Keratinocyte (primary cell): ENCODE measurements around the gene VAX1. TPM values are rescaled to one million over a fixed set of nuclear protein-coding genes. Genes with fewer than 3 reads are reported as not detected.

Experiments used
- DNase-seq: peaks from one replicate; pipeline ENCODE4 v3.0.0-alpha.2; 2011; ENCODE audit warnings: low read depth, missing footprints, low spot score
- FAIRE-seq: peaks from 2 replicates; lab custom pipeline; 2011; peaks lifted over from hg19 to GRCh38; lab: Jason Lieb, UNC
- H2AFZ ChIP-seq: 2 replicates; pipeline ENCODE4 v1.6.0; 2012; ENCODE audit warnings: low read length, control low read depth, inconsistent platforms; ENCODE audit not compliant: control insufficient read depth
- H3K27ac ChIP-seq: 2 replicates; pipeline ENCODE4 v1.5.1; 2011; ENCODE audit warnings: low read length; ENCODE audit not compliant: control insufficient read depth, insufficient read depth
- H3K27me3 ChIP-seq: 3 replicates; pipeline ENCODE4 v1.6.0; 2011; ENCODE audit warnings: low read length; ENCODE audit not compliant: control insufficient read depth, insufficient read depth; ENCODE audit errors: extremely low read depth
- H3K36me3 ChIP-seq, 2 experiments: 2 replicates in 1 of 2; 3 replicates in 1 of 2; pipeline ENCODE4 v1.5.1; 2011; ENCODE audit warnings: low read length in 2 of 2, mild to moderate bottlenecking in 1 of 2; ENCODE audit not compliant: control insufficient read depth in 2 of 2, insufficient read depth in 2 of 2; ENCODE audit errors: extremely low read depth in 1 of 2
- H3K4me1 ChIP-seq: 3 replicates; pipeline ENCODE4 v1.5.1; 2011; ENCODE audit warnings: low read length; ENCODE audit not compliant: control insufficient read depth, insufficient read depth; ENCODE audit errors: extremely low read depth
- H3K4me2 ChIP-seq: 3 replicates; pipeline ENCODE4 v1.6.0; 2011; ENCODE audit warnings: low read depth, low read length; ENCODE audit not compliant: control insufficient read depth, insufficient read depth; ENCODE audit errors: extremely low read depth
- H3K4me3 ChIP-seq, 3 experiments: fragments of 200-600 bp in 1 of 3; sonication (generic) in 1 of 3; 2 replicates in 2 of 3; 3 replicates in 1 of 3; pipeline ENCODE4 v1.5.1; 2011 to 2016; ENCODE audit warnings: low read length in 3 of 3, mild to moderate bottlenecking in 3 of 3, control low read depth in 2 of 3, inconsistent platforms in 1 of 3, low read depth in 1 of 3, mixed read lengths in 1 of 3, mixed run types in 1 of 3, moderate library complexity in 1 of 3; ENCODE audit not compliant: control insufficient read depth in 2 of 3, insufficient read depth in 2 of 3; ENCODE audit errors: extremely low read depth in 1 of 3
- H3K79me2 ChIP-seq: 2 replicates; pipeline ENCODE4 v1.6.0; 2012; ENCODE audit warnings: low read length; ENCODE audit not compliant: control insufficient read depth, insufficient read depth
- H3K9ac ChIP-seq: 3 replicates; pipeline ENCODE4 v1.6.0; 2011; ENCODE audit warnings: low read length; ENCODE audit not compliant: control insufficient read depth, insufficient read depth; ENCODE audit errors: extremely low read depth
- H3K9me1 ChIP-seq: 3 replicates; pipeline ENCODE4 v1.6.0; 2011; ENCODE audit warnings: low read length; ENCODE audit not compliant: control insufficient read depth, insufficient read depth; ENCODE audit errors: extremely low read depth
- H3K9me3 ChIP-seq: 2 replicates; pipeline ENCODE4 v1.5.1; 2012; ENCODE audit warnings: low read depth, low read length; ENCODE audit not compliant: control insufficient read depth
- H4K20me1 ChIP-seq: 3 replicates; pipeline ENCODE4 v1.6.0; 2011; ENCODE audit warnings: low read length; ENCODE audit not compliant: control insufficient read depth, insufficient read depth; ENCODE audit errors: extremely low read depth
- EZH2 ChIP-seq: IDR thresholded peaks from one replicate; pipeline ENCODE4 v1.6.1; 2012; ENCODE audit warnings: inconsistent platforms, mild to moderate bottlenecking, low read length, moderate library complexity
- dilution Hi-C: fragments of 300-500 bp; cut with MboI; formaldehyde crosslinking; loops from one replicate; pipeline ENCODE4 v1.7.0; 2020; ENCODE audit warnings: low sequenced_read_pairs; ENCODE audit not compliant: extremely low pct_ligation_motif_present
- polyA plus RNA-seq, 5 experiments: library from polyadenylated mRNA; depleted of rRNA in 3 of 5; stranded (reverse) in 3 of 5; stranded (forward) in 1 of 5; unstranded in 1 of 5; fragments of >200 nt; gene quantifications; 1 replicate in 1 of 5; 2 replicates in 3 of 5; 3 replicates in 1 of 5; pipeline versions ENCODE4 v1.2.1 to v1.2.3, GENCODE V29; 2011 to 2012; ENCODE audit warnings: missing spikeins in 2 of 5, low read depth in 1 of 5, low replicate concordance in 1 of 5
- TF ChIP-seq, protein P1 (sequence below), 3 experiments: IDR thresholded peaks in 1 of 3; conservative IDR thresholded peaks in 1 of 3; optimal IDR thresholded peaks in 1 of 3; 2 replicates in 2 of 3; 3 replicates in 1 of 3; pipeline versions ENCODE3 to v1.5.1; 2011; ENCODE audit warnings: low read length in 3 of 3, mild to moderate bottlenecking in 3 of 3, moderate library complexity in 2 of 3, control low read depth in 1 of 3, inconsistent platforms in 1 of 3; ENCODE audit not compliant: insufficient read depth in 2 of 3; ENCODE audit errors: extremely low read depth in 1 of 3

VAX1 gene
- polyA plus RNA-seq, 1 donor (not counting 4 experiments of a cell fraction or from before 2014, with no cell fraction given) = not detected

DNA sequence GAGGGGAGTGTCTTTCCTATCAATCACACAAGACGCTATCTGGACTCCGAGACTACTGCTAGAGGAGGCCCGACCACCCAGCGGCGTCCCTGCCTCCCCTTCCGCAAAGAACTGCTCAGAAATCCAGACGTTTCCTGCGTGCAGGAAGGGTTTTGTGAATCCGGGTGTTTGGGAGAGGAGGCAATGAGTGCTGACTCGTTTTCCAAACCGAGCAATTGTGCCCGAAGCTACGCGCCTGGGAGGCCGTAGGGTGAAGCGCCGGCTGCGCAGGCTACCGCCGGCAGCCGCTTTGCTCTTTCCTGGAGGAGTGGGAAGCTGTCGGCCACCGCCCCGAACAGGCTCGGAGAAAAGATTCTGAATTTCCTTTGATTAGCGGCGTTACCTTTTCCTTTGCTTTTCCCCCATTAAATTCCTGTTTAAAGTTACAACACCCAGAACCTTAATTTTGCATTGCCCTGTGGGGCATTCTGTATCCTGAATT lies 5.3 kb downstream of the VAX1 start:
- dilution Hi-C loops = no loop called here
- peak overlapping the region in 1 of 3 experiments; percentile 37 for H3K4me3 ChIP-seq
- no peaks in the 10 kb centered on the region for H3K9me1 ChIP-seq
- FAIRE-seq = no peak
- H2AFZ ChIP-seq = no peak overlapping the region
- no peak overlapping the region for H3K27ac ChIP-seq
- H3K4me2 ChIP-seq = peak overlapping the region; percentile 41
- H3K27me3 ChIP-seq = peaks cover 87% of the 10 kb centered on the region
- no peak overlapping the region for H3K9ac ChIP-seq
- no peaks in the 10 kb centered on the region for H3K36me3 ChIP-seq
- H3K9me3 ChIP-seq = peaks cover 4% of the 10 kb centered on the region
- TF ChIP-seq, protein P1, sequence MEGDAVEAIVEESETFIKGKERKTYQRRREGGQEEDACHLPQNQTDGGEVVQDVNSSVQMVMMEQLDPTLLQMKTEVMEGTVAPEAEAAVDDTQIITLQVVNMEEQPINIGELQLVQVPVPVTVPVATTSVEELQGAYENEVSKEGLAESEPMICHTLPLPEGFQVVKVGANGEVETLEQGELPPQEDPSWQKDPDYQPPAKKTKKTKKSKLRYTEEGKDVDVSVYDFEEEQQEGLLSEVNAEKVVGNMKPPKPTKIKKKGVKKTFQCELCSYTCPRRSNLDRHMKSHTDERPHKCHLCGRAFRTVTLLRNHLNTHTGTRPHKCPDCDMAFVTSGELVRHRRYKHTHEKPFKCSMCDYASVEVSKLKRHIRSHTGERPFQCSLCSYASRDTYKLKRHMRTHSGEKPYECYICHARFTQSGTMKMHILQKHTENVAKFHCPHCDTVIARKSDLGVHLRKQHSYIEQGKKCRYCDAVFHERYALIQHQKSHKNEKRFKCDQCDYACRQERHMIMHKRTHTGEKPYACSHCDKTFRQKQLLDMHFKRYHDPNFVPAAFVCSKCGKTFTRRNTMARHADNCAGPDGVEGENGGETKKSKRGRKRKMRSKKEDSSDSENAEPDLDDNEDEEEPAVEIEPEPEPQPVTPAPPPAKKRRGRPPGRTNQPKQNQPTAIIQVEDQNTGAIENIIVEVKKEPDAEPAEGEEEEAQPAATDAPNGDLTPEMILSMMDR (optimal IDR thresholded peaks at IDR 0.05 in 1 of 3, IDR thresholded peaks at IDR 0.05 in 1 of 3, conservative IDR thresholded peaks at IDR 0.05 in 1 of 3; ENCODE audit: extremely low read depth in 1 of 3, insufficient read depth in 2 of 3, low read length in 3 of 3) = no peak
- TF ChIP-seq EZH2 = peak; percentile 98
- no peak for DNase-seq
- H4K20me1 ChIP-seq = no peaks in the 10 kb centered on the region
- H3K4me1 ChIP-seq = peaks cover 2% of the 10 kb centered on the region
- H3K79me2 ChIP-seq = no peaks in the 10 kb centered on the region

DNA sequence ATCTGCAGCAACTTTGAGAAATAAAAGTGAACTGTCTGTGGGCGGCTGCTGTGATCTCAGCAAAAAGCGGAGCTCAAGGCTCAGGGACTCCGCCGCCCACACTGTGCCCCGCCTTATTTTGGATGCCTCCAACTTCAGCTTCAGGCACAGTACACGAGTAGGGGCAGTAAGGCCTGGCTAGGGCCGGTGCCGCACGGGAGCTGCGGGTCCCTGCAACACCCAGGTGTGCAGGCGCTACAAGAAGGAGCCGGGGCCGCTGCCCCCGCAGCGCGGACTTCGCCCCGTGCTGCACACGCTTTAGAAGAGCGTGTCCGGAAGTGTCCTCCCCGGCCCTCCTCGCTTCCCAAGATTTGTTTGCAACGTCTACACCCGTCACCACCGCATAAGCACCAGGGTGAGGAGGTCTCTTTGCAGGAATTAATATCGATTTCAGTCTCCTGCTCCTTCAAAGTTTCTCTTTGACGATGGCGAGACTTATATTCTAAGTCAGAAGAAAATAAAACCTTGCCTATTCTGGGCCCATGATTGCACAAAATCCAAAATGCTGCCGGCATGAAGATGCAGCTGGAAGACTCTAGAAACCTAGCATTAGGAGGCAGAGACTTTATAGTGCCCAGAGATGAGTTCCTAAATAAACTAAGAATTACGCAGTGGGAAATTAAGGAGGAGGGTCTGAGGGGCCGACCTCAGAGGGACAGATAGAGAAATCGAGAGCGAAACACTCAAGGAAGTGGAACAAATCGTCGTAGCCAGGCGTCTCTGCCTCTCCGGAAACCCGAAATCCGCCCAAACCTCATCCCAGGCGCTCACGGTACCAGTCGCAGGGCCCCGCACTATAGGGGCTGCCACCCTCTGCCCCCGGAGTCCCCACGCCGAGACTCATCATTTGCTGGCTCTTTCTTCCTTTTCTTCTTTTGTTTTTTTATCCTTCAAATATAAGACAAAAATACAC lies 6.4 kb downstream of the VAX1 start:
- TF ChIP-seq EZH2 = peak; percentile 96
- TF ChIP-seq, protein P1 (optimal IDR thresholded peaks at IDR 0.05 in 1 of 3, IDR thresholded peaks at IDR 0.05 in 1 of 3, conservative IDR thresholded peaks at IDR 0.05 in 1 of 3; ENCODE audit: extremely low read depth in 1 of 3, insufficient read depth in 2 of 3, low read length in 3 of 3) = no peak
- no peak for FAIRE-seq
- H2AFZ ChIP-seq = no peak overlapping the region

More for the DNA sequence above, 6.4 kb downstream of the VAX1 start:
- H3K4me3 ChIP-seq = peak overlapping the region in 1 of 3 experiments; percentile 38
- H3K79me2 ChIP-seq = no peaks in the 10 kb centered on the region
- H4K20me1 ChIP-seq = no peaks in the 10 kb centered on the region
- H3K4me1 ChIP-seq = peaks cover 2% of the 10 kb centered on the region
- no peaks in the 10 kb centered on the region for H3K9me1 ChIP-seq
- DNase-seq = no peak
- H3K9me3 ChIP-seq = peaks cover 4% of the 10 kb centered on the region
- peaks cover 76% of the 10 kb centered on the region for H3K27me3 ChIP-seq
- H3K36me3 ChIP-seq = no peaks in the 10 kb centered on the region
- peak overlapping the region; percentile 58 for H3K4me2 ChIP-seq
- H3K27ac ChIP-seq = no peak overlapping the region
- H3K9ac ChIP-seq = no peak overlapping the region
- dilution Hi-C loops = no loop called here
